Liver (tissue), 9 donors: ENCODE results near the gene CXorf65. TPM values are rescaled to one million over a fixed set of nuclear protein-coding genes. Genes with fewer than 3 reads are reported as not detected.
A peak's percentile ranks its signal among the peaks of the same experiment; 100 is the strongest.

ENCODE experiments used
- DNase-seq: peaks from one replicate; pipeline ENCODE4 v3.0.0-alpha.2; 2017; ENCODE audit warnings: low spot score
- H3K27ac ChIP-seq, 2 donors: one replicate each; pipeline ENCODE4 v1.7.0; 2013; ENCODE audit warnings: inconsistent platforms in 2 of 2, low read length in 2 of 2, control low read depth in 1 of 2, low read depth in 1 of 2, mild to moderate bottlenecking in 1 of 2
- H3K27me3 ChIP-seq, 4 donors: one replicate each; pipeline versions ENCODE4 v1.6.1 to v1.7.0; 2013; ENCODE audit warnings: low read length in 3 of 4, inconsistent platforms in 1 of 4, mild to moderate bottlenecking in 1 of 4, moderate library complexity in 1 of 4; ENCODE audit not compliant: control insufficient read depth in 4 of 4, insufficient read depth in 4 of 4
- H3K36me3 ChIP-seq, 4 donors: one replicate each; pipeline versions ENCODE4 v1.6.1 to v1.7.0; 2013; ENCODE audit warnings: low read length in 3 of 4, mild to moderate bottlenecking in 3 of 4, low read depth in 1 of 4, moderate library complexity in 1 of 4; ENCODE audit not compliant: control insufficient read depth in 4 of 4, insufficient read depth in 3 of 4
- H3K4me1 ChIP-seq, 4 donors: one replicate each; pipeline versions ENCODE4 v1.6.1 to v1.7.0; 2013; ENCODE audit warnings: low read length in 3 of 4, mild to moderate bottlenecking in 3 of 4, moderate library complexity in 1 of 4; ENCODE audit not compliant: control insufficient read depth in 4 of 4, insufficient read depth in 4 of 4
- H3K4me3 ChIP-seq, 3 donors: one replicate each; pipeline versions ENCODE4 v1.6.1 to v1.7.0; 2013; ENCODE audit warnings: low read length in 3 of 3, control low read depth in 1 of 3, low read depth in 1 of 3, mild to moderate bottlenecking in 1 of 3
- H3K9ac ChIP-seq, 2 donors: one replicate each; pipeline ENCODE4 v1.7.0; 2013; ENCODE audit warnings: low read length in 2 of 2, mild to moderate bottlenecking in 2 of 2, moderate library complexity in 2 of 2, control low read depth in 1 of 2, low read depth in 1 of 2
- H3K9me3 ChIP-seq, 4 donors: one replicate each; pipeline versions ENCODE4 v1.6.1 to v1.7.0; 2013; ENCODE audit warnings: low read length in 3 of 4; ENCODE audit not compliant: control insufficient read depth in 4 of 4
- EGR1 ChIP-seq, 2 donors: IDR thresholded peaks; 2 replicates each; pipeline ENCODE4 v1.6.1; 2016 to 2018; ENCODE audit warnings: antibody characterized with exemption in 2 of 2, low read depth in 2 of 2
- FOXA2 ChIP-seq: IDR thresholded peaks from 2 replicates; pipeline ENCODE4 v1.6.1; 2016; ENCODE audit warnings: antibody characterized with exemption
- GABPA ChIP-seq, 2 donors: IDR thresholded peaks in 1 of 2; conservative IDR thresholded peaks in 1 of 2; 2 replicates each; pipeline ENCODE4 v1.6.1; 2016; ENCODE audit warnings: antibody characterized with exemption in 2 of 2, mild to moderate bottlenecking in 1 of 2, moderate library complexity in 1 of 2
- HNF4A ChIP-seq, 2 donors: conservative IDR thresholded peaks; 2 replicates each; pipeline ENCODE4 v1.6.1; 2016; ENCODE audit warnings: antibody characterized with exemption in 2 of 2, mild to moderate bottlenecking in 2 of 2
- JUND ChIP-seq, 2 donors: IDR thresholded peaks; 2 replicates each; pipeline ENCODE4 v1.6.1; 2016; ENCODE audit warnings: antibody characterized with exemption in 2 of 2
- MAX ChIP-seq: IDR thresholded peaks from 2 replicates; pipeline ENCODE4 v1.6.1; 2016; ENCODE audit warnings: antibody characterized with exemption
- NR2F2 ChIP-seq: IDR thresholded peaks from 2 replicates; pipeline ENCODE4 v1.6.1; 2016; ENCODE audit warnings: antibody characterized with exemption
- RAD21 ChIP-seq, 2 donors: IDR thresholded peaks; 2 replicates each; pipeline ENCODE4 v1.6.1; 2016; ENCODE audit warnings: antibody characterized with exemption in 2 of 2, mild to moderate bottlenecking in 2 of 2
- TAF1 ChIP-seq: conservative IDR thresholded peaks from 2 replicates; pipeline ENCODE4 v1.6.1; 2016; ENCODE audit warnings: antibody characterized with exemption, mild to moderate bottlenecking
- YY1 ChIP-seq: IDR thresholded peaks from 2 replicates; pipeline ENCODE4 v1.6.1; 2016; ENCODE audit warnings: antibody characterized with exemption, mild to moderate bottlenecking
- WGBS: extraction: QIAGEN DNeasy Blood & Tissue Kit; methylation state at CpG from one replicate; pipeline ENCODE4 v1.1.7; 2013; 5-methylcytosine and 5-hydroxymethylcytosine counted together
- polyA plus RNA-seq, 2 donors: library from polyadenylated mRNA; stranded (reverse) in 1 of 2; unstranded in 1 of 2; fragments of 200-250 nt in 1 of 2; fragments of >200 nt in 1 of 2; fragmentation: Nextera tagmentation in 1 of 2; extraction: Ambion mirVana in 1 of 2; gene quantifications; one replicate each; pipeline versions ENCODE4 v1.2.1 to v1.2.3, GENCODE V29; 2013 to 2015
- total RNA-seq, 2 donors: library from RNA; depleted of rRNA; stranded (reverse); fragments of >200 nt; gene quantifications; one replicate each; pipeline ENCODE4 v1.2.3, GENCODE V29; 2014
- TF ChIP-seq, protein P1 (sequence below): fragments of 150-350 bp; IDR thresholded peaks from 2 replicates; pipeline ENCODE4 v1.5.1; 2017; ENCODE audit warnings: improper control_type of control experiment, low read depth, low read length; ENCODE audit not compliant: missing input control
- TF ChIP-seq, protein P2 (sequence below): IDR thresholded peaks from 2 replicates; pipeline ENCODE4 v1.6.1; 2016; ENCODE audit warnings: antibody characterized with exemption
- TF ChIP-seq, protein P3 (sequence below): IDR thresholded peaks from 2 replicates; pipeline ENCODE4 v1.6.1; 2016; ENCODE audit warnings: antibody characterized with exemption
- donor health status: healthy.
- donor health status: healthy.
- donor health status: healthy.
- donor health status: healthy.
- donor health status: healthy.

CXorf65 gene
- total and polyA plus RNA-seq, 4 donors, result not detected

- Histone ChIP-seq H3K9ac (peak overlapping the region; percentile 30 to 82), H3K27ac (peak overlapping the region; percentile 31 to 35), H3K27me3 (no peaks in the 10 kb centered on the region), H3K4me3 (peak overlapping the region; percentile 66 to 81 (median 68)), H3K4me1 (peaks cover 4 to 16% (median 10%) of the 10 kb centered on the region in 4 donors), H3K36me3 (no peaks in the 10 kb centered on the region), H3K9me3 (no peaks in the 10 kb centered on the region)
- WGBS, result under 1% methylated on average over 46 of the region's 46 CpGs
- DNase-seq, result no peak
- TF ChIP-seq JUND (IDR thresholded peaks at IDR 0.05) (no peak), HNF4A (conservative IDR thresholded peaks at IDR 0.05) (no peak), FOXA2 (no peak), TAF1 (no peak), EGR1 (IDR thresholded peaks at IDR 0.05; ENCODE audit: low read depth in 2 of 2) (no peak), YY1 (no peak), GABPA (IDR thresholded peaks at IDR 0.05 in 1 of 2, conservative IDR thresholded peaks at IDR 0.05 in 1 of 2) (no peak), NR2F2 (no peak), MAX (no peak)
- TF ChIP-seq, protein P1, sequence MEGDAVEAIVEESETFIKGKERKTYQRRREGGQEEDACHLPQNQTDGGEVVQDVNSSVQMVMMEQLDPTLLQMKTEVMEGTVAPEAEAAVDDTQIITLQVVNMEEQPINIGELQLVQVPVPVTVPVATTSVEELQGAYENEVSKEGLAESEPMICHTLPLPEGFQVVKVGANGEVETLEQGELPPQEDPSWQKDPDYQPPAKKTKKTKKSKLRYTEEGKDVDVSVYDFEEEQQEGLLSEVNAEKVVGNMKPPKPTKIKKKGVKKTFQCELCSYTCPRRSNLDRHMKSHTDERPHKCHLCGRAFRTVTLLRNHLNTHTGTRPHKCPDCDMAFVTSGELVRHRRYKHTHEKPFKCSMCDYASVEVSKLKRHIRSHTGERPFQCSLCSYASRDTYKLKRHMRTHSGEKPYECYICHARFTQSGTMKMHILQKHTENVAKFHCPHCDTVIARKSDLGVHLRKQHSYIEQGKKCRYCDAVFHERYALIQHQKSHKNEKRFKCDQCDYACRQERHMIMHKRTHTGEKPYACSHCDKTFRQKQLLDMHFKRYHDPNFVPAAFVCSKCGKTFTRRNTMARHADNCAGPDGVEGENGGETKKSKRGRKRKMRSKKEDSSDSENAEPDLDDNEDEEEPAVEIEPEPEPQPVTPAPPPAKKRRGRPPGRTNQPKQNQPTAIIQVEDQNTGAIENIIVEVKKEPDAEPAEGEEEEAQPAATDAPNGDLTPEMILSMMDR, result no peak
- TF ChIP-seq, protein P2, sequence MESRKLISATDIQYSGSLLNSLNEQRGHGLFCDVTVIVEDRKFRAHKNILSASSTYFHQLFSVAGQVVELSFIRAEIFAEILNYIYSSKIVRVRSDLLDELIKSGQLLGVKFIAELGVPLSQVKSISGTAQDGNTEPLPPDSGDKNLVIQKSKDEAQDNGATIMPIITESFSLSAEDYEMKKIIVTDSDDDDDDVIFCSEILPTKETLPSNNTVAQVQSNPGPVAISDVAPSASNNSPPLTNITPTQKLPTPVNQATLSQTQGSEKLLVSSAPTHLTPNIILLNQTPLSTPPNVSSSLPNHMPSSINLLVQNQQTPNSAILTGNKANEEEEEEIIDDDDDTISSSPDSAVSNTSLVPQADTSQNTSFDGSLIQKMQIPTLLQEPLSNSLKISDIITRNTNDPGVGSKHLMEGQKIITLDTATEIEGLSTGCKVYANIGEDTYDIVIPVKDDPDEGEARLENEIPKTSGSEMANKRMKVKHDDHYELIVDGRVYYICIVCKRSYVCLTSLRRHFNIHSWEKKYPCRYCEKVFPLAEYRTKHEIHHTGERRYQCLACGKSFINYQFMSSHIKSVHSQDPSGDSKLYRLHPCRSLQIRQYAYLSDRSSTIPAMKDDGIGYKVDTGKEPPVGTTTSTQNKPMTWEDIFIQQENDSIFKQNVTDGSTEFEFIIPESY, result no peak
- TF ChIP-seq, protein P3, sequence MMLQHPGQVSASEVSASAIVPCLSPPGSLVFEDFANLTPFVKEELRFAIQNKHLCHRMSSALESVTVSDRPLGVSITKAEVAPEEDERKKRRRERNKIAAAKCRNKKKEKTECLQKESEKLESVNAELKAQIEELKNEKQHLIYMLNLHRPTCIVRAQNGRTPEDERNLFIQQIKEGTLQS, result no peak
These were observed 10.4 kb downstream of the CXorf65 start for GRCh38 chrX:71095981-71096759.

DNA sequence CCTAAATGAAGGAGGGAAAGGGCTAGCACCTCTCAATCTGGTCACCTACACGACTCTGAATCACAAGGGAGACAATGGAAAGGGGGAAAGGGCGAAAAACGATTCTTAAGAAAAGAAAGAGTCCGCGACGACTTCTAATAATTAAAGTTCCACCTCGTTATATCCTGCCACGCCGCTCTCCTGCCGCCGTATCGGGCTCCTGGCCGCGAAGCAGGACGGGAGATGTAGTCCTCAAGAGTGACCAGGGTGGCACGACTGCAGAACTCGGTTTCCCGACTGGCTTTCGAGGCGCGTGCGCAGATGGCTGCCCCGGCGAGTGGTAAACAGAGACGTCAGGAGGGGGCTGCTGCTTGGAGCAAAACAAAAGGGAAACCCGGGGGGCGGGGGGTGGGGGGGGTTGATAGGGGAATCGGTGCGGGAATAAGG is 11.0 kb downstream of the CXorf65 start, which contains the start of gene FOXO4:
Gene FOXO4, plus strand, starts transcription at position 297 of the 426 bp plus-strand sequence. CDS start 678 bp downstream, outside the sequence.
- peak; percentile 85 for DNase-seq
- H3K27ac ChIP-seq, result peak within 1 kb of the TSS; percentile 31 to 35
- WGBS, result under 1% methylated on average over 27 of the region's 29 CpGs
- H3K9me3 ChIP-seq, result no peaks in the 10 kb centered on the region
- TF ChIP-seq YY1 (peak; percentile 22), RAD21 (IDR thresholded peaks at IDR 0.05) (no peak)
- H3K9ac ChIP-seq, result peak within 1 kb of the TSS; percentile 30 to 89
- H3K36me3 ChIP-seq, result no peaks in the 10 kb centered on the region
- no peaks in the 10 kb centered on the region for H3K27me3 ChIP-seq
- H3K4me1 ChIP-seq, result peaks cover 4 to 16% (median 10%) of the 10 kb centered on the region in 4 donors
- H3K4me3 ChIP-seq, result peak within 1 kb of the TSS; percentile 66 to 81 (median 74)
